Measurements from ENCODE around the gene SERPINH1. TPM values are rescaled to one million over a fixed set of nuclear protein-coding genes. Genes with fewer than 3 reads are reported as not detected.

SERPINH1 gene
- 4.5 and 5.6 TPM in 2 replicates for total RNA-seq

DNA sequence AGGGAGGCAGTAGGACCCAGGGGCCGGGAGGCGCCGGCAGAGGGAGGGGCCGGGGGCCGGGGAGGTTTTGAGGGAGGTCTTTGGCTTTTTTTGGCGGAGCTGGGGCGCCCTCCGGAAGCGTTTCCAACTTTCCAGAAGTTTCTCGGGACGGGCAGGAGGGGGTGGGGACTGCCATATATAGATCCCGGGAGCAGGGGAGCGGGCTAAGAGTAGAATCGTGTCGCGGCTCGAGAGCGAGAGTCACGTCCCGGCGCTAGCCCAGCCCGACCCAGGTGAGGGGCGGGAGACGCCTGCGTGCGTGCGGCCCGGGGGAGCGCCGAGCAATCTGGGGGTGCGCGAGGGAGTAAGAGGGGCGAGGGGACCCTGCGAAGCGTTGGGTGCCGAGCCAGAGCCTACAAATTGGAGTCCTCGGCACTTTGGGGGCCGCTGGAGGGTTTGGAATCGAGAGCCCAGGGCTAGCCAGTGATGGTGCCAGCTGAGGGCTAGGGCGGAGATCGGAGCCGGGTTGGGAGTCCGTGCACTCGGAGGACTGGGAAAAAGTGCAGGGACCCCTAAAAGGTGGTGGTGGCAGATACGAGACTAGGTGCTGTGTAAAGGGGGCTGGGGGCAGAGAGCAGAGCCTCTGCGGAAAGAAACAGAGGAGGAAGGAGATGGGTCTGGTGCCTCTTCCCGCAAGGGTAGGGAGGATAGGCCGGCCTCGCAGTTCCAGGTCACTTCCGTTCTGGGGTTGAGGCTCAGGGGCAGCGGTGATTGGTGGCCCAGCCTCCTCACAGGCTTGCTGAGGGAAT lies at the start of gene SERPINH1:
SERPINH1 (plus strand) TSS at position 206 of the 788 bp plus-strand sequence. CDS start 4,097 bp downstream, outside the sequence.
- TF ChIP-seq, protein P1, sequence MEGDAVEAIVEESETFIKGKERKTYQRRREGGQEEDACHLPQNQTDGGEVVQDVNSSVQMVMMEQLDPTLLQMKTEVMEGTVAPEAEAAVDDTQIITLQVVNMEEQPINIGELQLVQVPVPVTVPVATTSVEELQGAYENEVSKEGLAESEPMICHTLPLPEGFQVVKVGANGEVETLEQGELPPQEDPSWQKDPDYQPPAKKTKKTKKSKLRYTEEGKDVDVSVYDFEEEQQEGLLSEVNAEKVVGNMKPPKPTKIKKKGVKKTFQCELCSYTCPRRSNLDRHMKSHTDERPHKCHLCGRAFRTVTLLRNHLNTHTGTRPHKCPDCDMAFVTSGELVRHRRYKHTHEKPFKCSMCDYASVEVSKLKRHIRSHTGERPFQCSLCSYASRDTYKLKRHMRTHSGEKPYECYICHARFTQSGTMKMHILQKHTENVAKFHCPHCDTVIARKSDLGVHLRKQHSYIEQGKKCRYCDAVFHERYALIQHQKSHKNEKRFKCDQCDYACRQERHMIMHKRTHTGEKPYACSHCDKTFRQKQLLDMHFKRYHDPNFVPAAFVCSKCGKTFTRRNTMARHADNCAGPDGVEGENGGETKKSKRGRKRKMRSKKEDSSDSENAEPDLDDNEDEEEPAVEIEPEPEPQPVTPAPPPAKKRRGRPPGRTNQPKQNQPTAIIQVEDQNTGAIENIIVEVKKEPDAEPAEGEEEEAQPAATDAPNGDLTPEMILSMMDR (IDR thresholded peaks at IDR 0.05) = no peak
- Mint-ChIP-seq H3K27me3 (peaks cover 2% of the 10 kb centered on the region), H3K9me3 (no peaks in the 10 kb centered on the region), H3K36me3 (ENCODE audit: low read depth) (peaks cover 3% of the 10 kb centered on the region), H3K4me3 (peak within 1 kb of the TSS; percentile 93), H3K4me1 (peaks cover 20% of the 10 kb centered on the region), H3K27ac (peak within 1 kb of the TSS; percentile 76)
- ChIA-PET POLR2A (interaction anchor here (1.0 to 3.4 kb wide), 5 partner anchors 9 to 25 kb away, joined by 3 to 16 read pairs (median 5); no protein-coding TSS in a partner anchor), CTCF (interaction anchor here (1.4 kb wide), 1 partner anchor 13 kb away, joined by 4 read pairs; no protein-coding TSS in a partner anchor)
- ATAC-seq (ENCODE audit: low read depth) (peak; percentile 75), DNase-seq (peak; percentile 47)
- intact Hi-C loops (cut with micrococcal nuclease) = loop anchor here (1.0 kb wide), 1 partner anchor 14 kb away; no protein-coding TSS in a partner anchor

DNA sequence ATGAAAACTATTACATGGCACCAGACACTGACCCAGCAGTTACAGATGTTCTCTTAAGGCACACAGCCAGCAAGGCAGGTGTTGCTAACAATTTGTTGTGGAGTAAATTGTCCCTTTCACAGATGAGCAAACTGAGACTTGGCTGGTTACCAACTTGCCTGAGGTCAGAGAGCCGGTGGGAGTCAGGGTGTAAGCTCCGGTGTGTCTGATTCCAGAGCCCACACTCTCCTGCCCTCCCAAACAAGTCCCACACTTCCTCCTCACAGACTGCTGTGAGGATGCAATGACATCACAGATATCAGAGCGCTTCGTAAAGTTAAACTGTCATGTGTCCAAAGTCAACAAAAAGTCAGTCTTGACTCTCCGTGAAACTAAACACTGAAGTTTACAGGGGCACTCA lies 48.8 kb upstream of the SERPINH1 start:
- ChIA-PET CTCF (no interaction called here), POLR2A (interaction anchor here (1.1 kb wide), 1 partner anchor 10 kb away, joined by 3 read pairs; no protein-coding TSS in a partner anchor)
- Mint-ChIP-seq H3K36me3 (ENCODE audit: low read depth) (no peaks in the 10 kb centered on the region), H3K9me3 (no peaks in the 10 kb centered on the region), H3K4me1 (peaks cover 75% of the 10 kb centered on the region), H3K4me3 (no peak overlapping the region), H3K27ac (no peak overlapping the region), H3K27me3 (no peaks in the 10 kb centered on the region)
- intact Hi-C loops (cut with micrococcal nuclease) = no loop called here
- DNase-seq = no peak
- no peak for ATAC-seq (ENCODE audit: low read depth)
- TF ChIP-seq, protein P1 (IDR thresholded peaks at IDR 0.05) = no peak

DNA sequence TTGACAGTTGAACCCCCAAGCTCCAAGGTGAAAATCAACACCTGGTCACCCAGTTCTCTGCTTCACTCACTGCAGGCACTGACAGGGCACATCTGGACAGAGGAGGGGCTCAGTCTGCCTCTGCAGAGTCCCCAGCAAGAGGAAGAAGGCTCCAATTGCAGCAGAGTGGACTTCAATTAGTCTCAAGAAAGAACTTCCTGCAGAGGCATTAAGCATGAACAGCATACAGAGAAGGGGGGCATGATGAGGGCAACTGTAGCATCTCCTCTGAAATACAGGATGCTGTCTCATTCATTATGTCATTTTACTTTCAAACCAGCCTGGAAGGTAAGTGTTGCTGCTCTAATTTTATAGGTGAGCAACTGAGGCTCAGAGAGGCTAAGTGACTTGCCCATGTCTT lies 47.5 kb upstream of the SERPINH1 start:
- intact Hi-C loops (cut with micrococcal nuclease) = no loop called here
- ChIA-PET CTCF (no interaction called here), POLR2A (interaction anchor here (1.1 kb wide), 1 partner anchor 9 kb away, joined by 3 read pairs; no protein-coding TSS in a partner anchor)
- Mint-ChIP-seq H3K4me3 (no peak overlapping the region), H3K9me3 (no peaks in the 10 kb centered on the region), H3K36me3 (ENCODE audit: low read depth) (no peaks in the 10 kb centered on the region), H3K27ac (no peak overlapping the region), H3K27me3 (no peaks in the 10 kb centered on the region), H3K4me1 (peaks cover 76% of the 10 kb centered on the region)
- TF ChIP-seq, protein P1 (IDR thresholded peaks at IDR 0.05) = no peak
- DNase-seq = no peak
- ATAC-seq (ENCODE audit: low read depth) = no peak

DNA sequence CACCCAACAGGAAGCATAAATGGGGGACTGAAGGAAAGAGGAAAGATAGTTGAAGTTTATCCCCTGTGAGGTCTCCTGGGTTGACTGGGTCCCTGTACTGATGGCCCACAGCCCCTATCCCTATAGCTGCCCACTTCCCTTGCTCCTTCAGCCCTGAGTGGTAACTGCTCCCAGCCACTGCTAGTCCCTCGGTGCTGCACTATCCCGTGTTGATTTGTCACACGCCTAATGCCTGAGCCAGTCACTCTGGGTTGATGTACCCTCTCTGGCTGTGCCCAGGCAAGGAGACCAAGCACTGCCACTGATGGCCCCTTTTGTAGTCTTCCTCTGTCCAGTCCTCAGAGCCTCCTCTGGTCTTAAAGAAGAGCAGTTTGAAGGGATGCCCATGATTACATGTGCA lies 45.9 kb upstream of the SERPINH1 start:
- Mint-ChIP-seq H3K27me3 (no peaks in the 10 kb centered on the region), H3K36me3 (ENCODE audit: low read depth) (no peaks in the 10 kb centered on the region), H3K4me3 (no peak overlapping the region), H3K4me1 (peaks cover 66% of the 10 kb centered on the region), H3K9me3 (no peaks in the 10 kb centered on the region), H3K27ac (no peak overlapping the region)
- TF ChIP-seq, protein P1 (IDR thresholded peaks at IDR 0.05) = no peak
- ATAC-seq (ENCODE audit: low read depth) (no peak), DNase-seq (no peak)
- intact Hi-C loops (cut with micrococcal nuclease) = no loop called here
- ChIA-PET POLR2A (interaction anchor here (0.5 to 1.0 kb wide), 2 partner anchors 17 to 308 kb away, joined by 3 read pairs; no protein-coding TSS in a partner anchor), CTCF (no interaction called here)

DNA sequence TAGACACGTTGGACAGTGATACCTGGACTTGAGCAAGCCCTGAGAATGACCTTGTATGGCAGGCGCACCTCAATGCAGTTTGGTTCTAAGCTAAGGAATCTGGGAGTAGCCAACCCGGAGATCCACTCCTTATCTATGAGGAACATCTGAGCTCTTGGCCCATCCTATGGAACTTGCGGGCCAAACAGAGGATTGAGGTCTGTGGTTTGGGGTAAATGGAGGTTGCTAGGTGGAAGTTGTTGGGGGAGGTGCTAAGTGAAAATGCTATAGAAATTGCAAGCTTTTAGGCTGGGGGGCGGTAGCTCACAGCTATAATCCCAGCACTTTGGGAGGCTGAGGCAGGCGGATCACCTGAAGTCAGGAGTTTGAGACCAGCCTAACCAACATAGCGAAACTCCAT lies 45.2 kb upstream of the SERPINH1 start:
- POLR2A ChIA-PET = interaction anchor here (0.5 kb wide), 1 partner anchor 308 kb away, joined by 3 read pairs; no protein-coding TSS in a partner anchor
- Mint-ChIP-seq H3K4me3 (peak overlapping the region; percentile 69), H3K27me3 (no peaks in the 10 kb centered on the region), H3K9me3 (no peaks in the 10 kb centered on the region), H3K27ac (peak overlapping the region; percentile 75), H3K36me3 (ENCODE audit: low read depth) (no peaks in the 10 kb centered on the region), H3K4me1 (peaks cover 62% of the 10 kb centered on the region)
- CTCF ChIA-PET = no interaction called here
- ATAC-seq (ENCODE audit: low read depth) = no peak
- intact Hi-C loops (cut with micrococcal nuclease) = loop anchor here (1.0 kb wide), 1 partner anchor 8 kb away; the partner anchor contains the start of gene GDPD5
- no peak for DNase-seq
- TF ChIP-seq, protein P1 (IDR thresholded peaks at IDR 0.05) = no peak

Data from activated B cell treated with CpG ODN at 0.5 μM for 24 hours (primary cell).